ENCODE data around the gene RABGAP1L. TPM values are rescaled to one million over a fixed set of nuclear protein-coding genes. Genes with fewer than 3 reads are reported as not detected.
"Not testable (repeated sequence)": the region's sequence is repeated elsewhere in the genome, so short reads cannot be mapped to it uniquely, and the experiment has no call there.

The RABGAP1L gene
- total RNA-seq, 2 experiments from 2014 or later, result 47.4 to 53.3 TPM

- ChIA-PET POLR2A (no interaction called here), CTCF (interaction anchor here (0.6 to 0.7 kb wide), 2 partner anchors 170 to 655 kb away, joined by 3 read pairs; no protein-coding TSS in a partner anchor)
- DNase-seq, result no peak
- no peaks in the 10 kb centered on the region for H3K27me3 Mint-ChIP-seq
- peaks cover 35% of the 10 kb centered on the region for H3K9me3 Mint-ChIP-seq
- peaks cover 18% of the 10 kb centered on the region for H3K36me3 Mint-ChIP-seq (ENCODE audit: low read depth)
- no peak overlapping the region for H3K27ac Mint-ChIP-seq
- no peak overlapping the region for H3K4me3 Mint-ChIP-seq
- peaks cover 11% of the 10 kb centered on the region for H3K4me1 Mint-ChIP-seq
Observed at GRCh38 chr1:174531751-174532150, 372.4 kb downstream of the RABGAP1L start.

GRCh38 chr1:174534789-174535188, 375.5 kb downstream of the RABGAP1L start:
- no peaks in the 10 kb centered on the region for H3K27me3 Mint-ChIP-seq
- POLR2A ChIA-PET, result no interaction called here
- H3K4me1 Mint-ChIP-seq, result no peaks in the 10 kb centered on the region
- no peak overlapping the region for H3K27ac Mint-ChIP-seq
- no peak for DNase-seq
- H3K4me3 Mint-ChIP-seq, result no peak overlapping the region
- H3K36me3 Mint-ChIP-seq (ENCODE audit: low read depth), result peaks cover 9% of the 10 kb centered on the region
- peaks cover 26% of the 10 kb centered on the region for H3K9me3 Mint-ChIP-seq
- CTCF ChIA-PET, result no interaction called here

DNA sequence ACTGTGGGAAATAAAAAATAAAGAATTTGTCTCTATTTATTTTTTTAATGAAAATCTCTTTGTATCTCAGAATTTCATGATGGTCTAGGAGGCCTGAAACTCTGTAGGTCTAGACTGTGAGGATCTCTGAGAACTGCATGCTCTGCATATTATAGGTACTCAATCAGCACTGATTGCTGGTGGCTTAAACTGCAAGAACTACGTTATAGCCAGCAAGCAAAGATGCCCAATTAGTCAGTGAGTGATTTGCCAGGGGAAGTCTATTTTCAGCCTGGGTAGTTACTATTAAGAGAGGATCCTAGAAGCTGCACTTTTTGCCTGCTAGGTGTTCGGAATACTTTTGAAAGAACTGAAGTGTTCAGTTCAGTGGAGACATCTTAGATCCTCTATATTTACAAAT, 375.9 kb downstream of the RABGAP1L start:
- Mint-ChIP-seq H3K27ac (no peak overlapping the region), H3K27me3 (no peaks in the 10 kb centered on the region), H3K4me3 (no peak overlapping the region), H3K36me3 (ENCODE audit: low read depth) (peaks cover 9% of the 10 kb centered on the region), H3K4me1 (no peaks in the 10 kb centered on the region), H3K9me3 (peaks cover 26% of the 10 kb centered on the region)
- ChIA-PET POLR2A (no interaction called here), CTCF (no interaction called here)
- no peak for DNase-seq

- H3K27me3 Mint-ChIP-seq; H3K27ac Mint-ChIP-seq; H3K4me1 Mint-ChIP-seq; H3K4me3 Mint-ChIP-seq; H3K36me3 Mint-ChIP-seq (ENCODE audit: low read depth); DNase-seq; POLR2A ChIA-PET: not testable (repeated sequence)
- CTCF ChIA-PET, result interaction anchor here (1.6 kb wide), 1 partner anchor 13 kb away, joined by 3 read pairs; no protein-coding TSS in a partner anchor
- H3K9me3 Mint-ChIP-seq, result peaks cover 12% of the 10 kb centered on the region
Observed at GRCh38 chr1:174543421-174543820, 384.1 kb downstream of the RABGAP1L start.

DNA sequence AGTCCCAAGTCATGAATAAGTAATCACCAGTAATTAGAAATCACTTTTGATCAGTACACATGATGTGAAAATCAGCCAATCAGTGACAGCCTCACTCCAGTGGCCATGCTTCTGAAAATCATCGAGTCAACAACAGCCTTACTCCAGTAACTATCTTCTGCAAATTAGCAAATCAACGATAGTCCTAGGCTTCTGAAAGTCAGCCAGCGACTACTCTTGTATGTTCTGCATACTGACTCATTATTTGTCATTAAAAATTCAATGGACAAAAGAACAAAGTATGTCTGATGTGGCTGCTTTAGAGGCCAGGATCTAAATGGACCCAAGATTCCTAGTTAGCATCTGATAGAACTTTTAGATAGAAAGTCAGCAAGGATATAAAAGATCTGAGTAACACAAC, 391.0 kb downstream of the RABGAP1L start:
- no peaks in the 10 kb centered on the region for H3K27me3 Mint-ChIP-seq
- H3K27ac Mint-ChIP-seq, result no peak overlapping the region
- ChIA-PET CTCF (no interaction called here), POLR2A (no interaction called here)
- H3K9me3 Mint-ChIP-seq, result peaks cover 6% of the 10 kb centered on the region
- no peaks in the 10 kb centered on the region for H3K4me1 Mint-ChIP-seq
- H3K4me3 Mint-ChIP-seq, result no peak overlapping the region
- H3K36me3 Mint-ChIP-seq (ENCODE audit: low read depth), result no peaks in the 10 kb centered on the region
- no peak for DNase-seq

DNA sequence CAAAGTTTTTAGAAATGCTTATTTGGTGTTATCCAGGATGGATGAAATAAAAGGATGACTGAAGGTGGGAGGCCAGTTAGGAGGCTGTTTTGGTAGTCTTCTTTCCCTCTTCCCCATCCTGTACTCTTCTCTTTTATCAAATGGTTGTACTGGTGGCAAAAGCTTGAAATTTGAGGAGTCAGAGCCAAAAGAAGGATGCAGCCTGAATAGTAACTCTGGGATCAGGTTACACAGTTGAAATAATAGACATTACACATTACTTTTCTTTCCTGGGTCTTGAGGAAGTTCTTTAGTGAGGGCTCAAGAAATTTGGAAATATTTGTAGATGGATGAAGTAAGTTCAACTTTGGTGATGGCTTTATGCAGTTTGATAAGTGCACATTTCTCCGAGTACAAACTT, 397.1 kb downstream of the RABGAP1L start:
- Mint-ChIP-seq H3K9me3 (peaks cover 14% of the 10 kb centered on the region), H3K27ac (no peak overlapping the region), H3K4me1 (no peaks in the 10 kb centered on the region), H3K36me3 (ENCODE audit: low read depth) (no peaks in the 10 kb centered on the region), H3K4me3 (no peak overlapping the region), H3K27me3 (no peaks in the 10 kb centered on the region)
- ChIA-PET POLR2A (no interaction called here), CTCF (interaction anchor here (1.5 kb wide), 1 partner anchor 13 kb away, joined by 3 read pairs; no protein-coding TSS in a partner anchor)
- no peak for DNase-seq

GRCh38 chr1:174568551-174568950, 409.2 kb downstream of the RABGAP1L start:
- H3K4me3 Mint-ChIP-seq, result no peak overlapping the region
- H3K27ac Mint-ChIP-seq, result no peak overlapping the region
- no peaks in the 10 kb centered on the region for H3K4me1 Mint-ChIP-seq
- ChIA-PET CTCF (no interaction called here), POLR2A (no interaction called here)
- H3K9me3 Mint-ChIP-seq, result peaks cover 4% of the 10 kb centered on the region
- DNase-seq, result no peak
- H3K36me3 Mint-ChIP-seq (ENCODE audit: low read depth), result no peaks in the 10 kb centered on the region
- no peaks in the 10 kb centered on the region for H3K27me3 Mint-ChIP-seq

DNA sequence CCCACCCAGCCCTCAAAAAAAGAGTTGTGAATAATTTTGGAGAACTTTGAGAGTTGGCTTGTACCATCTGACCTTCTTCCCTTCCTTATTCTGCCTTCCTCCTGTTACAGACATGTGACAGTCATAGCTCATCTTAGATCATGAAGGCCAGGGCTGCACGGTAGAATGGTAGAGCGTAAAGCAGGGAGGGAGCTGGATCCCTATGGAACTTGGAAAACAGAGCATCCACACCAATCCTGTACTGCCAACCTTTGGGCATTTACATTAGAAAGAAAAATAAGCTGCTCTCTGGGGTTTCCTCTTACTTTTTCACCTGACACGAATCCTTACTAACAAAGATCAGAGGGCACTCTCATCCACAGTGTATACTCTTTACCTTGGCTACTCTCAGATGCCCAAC, 409.9 kb downstream of the RABGAP1L start:
- no peak overlapping the region for H3K27ac Mint-ChIP-seq
- H3K27me3 Mint-ChIP-seq, result no peaks in the 10 kb centered on the region
- POLR2A ChIA-PET, result no interaction called here
- DNase-seq, result no peak
- CTCF ChIA-PET, result no interaction called here
- H3K4me3 Mint-ChIP-seq, result no peak overlapping the region
- H3K9me3 Mint-ChIP-seq, result peaks cover 5% of the 10 kb centered on the region
- H3K4me1 Mint-ChIP-seq, result no peaks in the 10 kb centered on the region
- H3K36me3 Mint-ChIP-seq (ENCODE audit: low read depth), result no peaks in the 10 kb centered on the region

DNA sequence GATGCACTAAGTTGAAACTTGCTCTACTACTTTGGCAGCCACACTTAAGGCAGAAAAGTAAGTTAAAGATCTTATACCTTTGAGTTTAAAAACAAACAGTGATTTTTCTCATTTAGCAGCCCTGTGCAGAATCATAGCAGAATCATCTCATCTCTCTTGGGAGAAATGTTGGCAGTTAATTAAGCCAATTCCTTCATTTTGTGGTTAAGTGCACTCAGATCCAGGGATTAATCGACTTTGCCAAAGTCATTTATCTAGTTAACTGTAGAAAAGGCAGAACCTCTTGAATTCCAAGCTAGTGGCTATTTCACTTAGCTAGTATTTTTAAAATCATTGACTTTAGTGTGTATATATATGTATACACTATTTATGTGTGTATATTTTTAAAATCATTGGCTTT, 413.5 kb downstream of the RABGAP1L start:
- ChIA-PET POLR2A (no interaction called here), CTCF (no interaction called here)
- H3K9me3 Mint-ChIP-seq, result peaks cover 19% of the 10 kb centered on the region
- H3K4me1 Mint-ChIP-seq, result no peaks in the 10 kb centered on the region
- H3K27me3 Mint-ChIP-seq, result no peaks in the 10 kb centered on the region
- H3K4me3 Mint-ChIP-seq, result no peak overlapping the region
- DNase-seq, result no peak
- peaks cover 4% of the 10 kb centered on the region for H3K36me3 Mint-ChIP-seq (ENCODE audit: low read depth)
- no peak overlapping the region for H3K27ac Mint-ChIP-seq

DNA sequence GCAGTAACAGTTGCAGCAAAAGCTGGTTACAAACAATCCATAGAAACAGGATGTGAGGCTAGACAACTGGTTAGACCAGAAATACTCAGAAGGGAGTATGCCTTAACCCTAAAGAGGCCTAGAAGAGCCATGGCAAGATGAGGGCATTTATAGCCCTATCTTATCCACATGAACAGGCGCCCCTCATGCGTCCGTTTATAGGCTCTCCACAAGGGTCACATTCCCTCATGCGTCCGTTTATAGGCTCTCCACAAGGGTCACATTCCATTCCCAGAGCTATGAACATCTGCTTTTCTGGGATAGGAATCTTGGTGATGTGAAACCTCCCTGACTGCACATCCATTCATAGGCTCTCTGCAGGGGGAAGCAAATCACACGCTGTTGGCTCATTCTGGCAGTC, 416.8 kb downstream of the RABGAP1L start:
- POLR2A ChIA-PET; H3K27me3 Mint-ChIP-seq; DNase-seq; H3K4me1 Mint-ChIP-seq; H3K27ac Mint-ChIP-seq; H3K4me3 Mint-ChIP-seq; H3K36me3 Mint-ChIP-seq (ENCODE audit: low read depth); CTCF ChIA-PET: not testable (repeated sequence)
- H3K9me3 Mint-ChIP-seq, result peaks cover 26% of the 10 kb centered on the region

DNA sequence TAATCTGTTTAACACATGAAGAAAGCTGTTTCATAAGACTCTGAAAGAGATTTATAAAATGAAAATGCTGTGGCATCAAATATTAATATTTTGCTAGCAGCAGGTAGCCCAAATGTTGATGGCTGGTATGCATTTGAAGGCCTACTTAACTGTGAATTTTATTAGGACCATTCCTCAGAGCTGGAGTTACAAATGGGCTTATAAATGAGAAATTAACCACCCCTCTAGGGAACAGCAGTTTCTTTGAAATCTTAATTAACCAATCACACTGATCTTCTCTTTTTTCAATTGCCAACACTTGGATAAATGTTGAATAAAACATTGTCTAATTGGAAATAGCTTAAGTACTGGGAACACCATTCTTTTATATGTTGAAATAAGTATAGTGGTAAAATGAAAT, 418.4 kb downstream of the RABGAP1L start:
- peaks cover 23% of the 10 kb centered on the region for H3K9me3 Mint-ChIP-seq
- no peaks in the 10 kb centered on the region for H3K27me3 Mint-ChIP-seq
- peaks cover 4% of the 10 kb centered on the region for H3K36me3 Mint-ChIP-seq (ENCODE audit: low read depth)
- ChIA-PET CTCF (no interaction called here), POLR2A (no interaction called here)
- H3K4me1 Mint-ChIP-seq, result no peaks in the 10 kb centered on the region
- no peak overlapping the region for H3K4me3 Mint-ChIP-seq
- no peak overlapping the region for H3K27ac Mint-ChIP-seq
- DNase-seq, result no peak

GRCh38 chr1:174580801-174581200, 421.5 kb downstream of the RABGAP1L start:
- Mint-ChIP-seq H3K36me3 (ENCODE audit: low read depth) (peaks cover under 1% of the 10 kb centered on the region), H3K27ac (no peak overlapping the region), H3K27me3 (no peaks in the 10 kb centered on the region), H3K9me3 (peaks cover 13% of the 10 kb centered on the region), H3K4me1 (no peaks in the 10 kb centered on the region), H3K4me3 (no peak overlapping the region)
- DNase-seq, result no peak
- ChIA-PET POLR2A (no interaction called here), CTCF (no interaction called here)

GRCh38 chr1:174583316-174583715, 424.0 kb downstream of the RABGAP1L start:
- H3K4me3 Mint-ChIP-seq, result no peak overlapping the region
- peaks cover 3% of the 10 kb centered on the region for H3K36me3 Mint-ChIP-seq (ENCODE audit: low read depth)
- no peaks in the 10 kb centered on the region for H3K4me1 Mint-ChIP-seq
- H3K9me3 Mint-ChIP-seq, result peaks cover 6% of the 10 kb centered on the region
- ChIA-PET POLR2A (no interaction called here), CTCF (no interaction called here)
- DNase-seq, result no peak
- H3K27me3 Mint-ChIP-seq, result no peaks in the 10 kb centered on the region
- no peak overlapping the region for H3K27ac Mint-ChIP-seq

GRCh38 chr1:174584071-174584470, 424.8 kb downstream of the RABGAP1L start:
- H3K4me3 Mint-ChIP-seq, result no peak overlapping the region

More at GRCh38 chr1:174584071-174584470, 424.8 kb downstream of the RABGAP1L start:
- no peak overlapping the region for H3K27ac Mint-ChIP-seq
- CTCF ChIA-PET, result interaction anchor here (0.6 kb wide), 1 partner anchor 1283 kb away, joined by 3 read pairs; no protein-coding TSS in a partner anchor
- POLR2A ChIA-PET, result no interaction called here
- peaks cover 3% of the 10 kb centered on the region for H3K36me3 Mint-ChIP-seq (ENCODE audit: low read depth)
- H3K27me3 Mint-ChIP-seq, result no peaks in the 10 kb centered on the region
- no peak for DNase-seq
- no peaks in the 10 kb centered on the region for H3K4me1 Mint-ChIP-seq
- H3K9me3 Mint-ChIP-seq, result peaks cover 10% of the 10 kb centered on the region
